GM10266 (cell line): ENCODE measurements around the gene SIDT2.

Experiments used
- DNase-seq: peaks from one replicate; pipeline ENCODE4 v3.0.0; 2012; ENCODE audit errors: extremely low spot score
- TF ChIP-seq, protein P1 (sequence below): IDR thresholded peaks from 2 replicates; pipeline ENCODE4 v1.5.1; 2012; ENCODE audit warnings: mild to moderate bottlenecking, low read depth; ENCODE audit not compliant: control insufficient read depth, insufficient read depth; ENCODE audit errors: missing control alignments

The SIDT2 gene

GRCh38 chr11:117219455-117219854 is 40.9 kb downstream of the SIDT2 start:
- DNase-seq: no peak
- TF ChIP-seq, protein P1, sequence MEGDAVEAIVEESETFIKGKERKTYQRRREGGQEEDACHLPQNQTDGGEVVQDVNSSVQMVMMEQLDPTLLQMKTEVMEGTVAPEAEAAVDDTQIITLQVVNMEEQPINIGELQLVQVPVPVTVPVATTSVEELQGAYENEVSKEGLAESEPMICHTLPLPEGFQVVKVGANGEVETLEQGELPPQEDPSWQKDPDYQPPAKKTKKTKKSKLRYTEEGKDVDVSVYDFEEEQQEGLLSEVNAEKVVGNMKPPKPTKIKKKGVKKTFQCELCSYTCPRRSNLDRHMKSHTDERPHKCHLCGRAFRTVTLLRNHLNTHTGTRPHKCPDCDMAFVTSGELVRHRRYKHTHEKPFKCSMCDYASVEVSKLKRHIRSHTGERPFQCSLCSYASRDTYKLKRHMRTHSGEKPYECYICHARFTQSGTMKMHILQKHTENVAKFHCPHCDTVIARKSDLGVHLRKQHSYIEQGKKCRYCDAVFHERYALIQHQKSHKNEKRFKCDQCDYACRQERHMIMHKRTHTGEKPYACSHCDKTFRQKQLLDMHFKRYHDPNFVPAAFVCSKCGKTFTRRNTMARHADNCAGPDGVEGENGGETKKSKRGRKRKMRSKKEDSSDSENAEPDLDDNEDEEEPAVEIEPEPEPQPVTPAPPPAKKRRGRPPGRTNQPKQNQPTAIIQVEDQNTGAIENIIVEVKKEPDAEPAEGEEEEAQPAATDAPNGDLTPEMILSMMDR: no peak

DNA sequence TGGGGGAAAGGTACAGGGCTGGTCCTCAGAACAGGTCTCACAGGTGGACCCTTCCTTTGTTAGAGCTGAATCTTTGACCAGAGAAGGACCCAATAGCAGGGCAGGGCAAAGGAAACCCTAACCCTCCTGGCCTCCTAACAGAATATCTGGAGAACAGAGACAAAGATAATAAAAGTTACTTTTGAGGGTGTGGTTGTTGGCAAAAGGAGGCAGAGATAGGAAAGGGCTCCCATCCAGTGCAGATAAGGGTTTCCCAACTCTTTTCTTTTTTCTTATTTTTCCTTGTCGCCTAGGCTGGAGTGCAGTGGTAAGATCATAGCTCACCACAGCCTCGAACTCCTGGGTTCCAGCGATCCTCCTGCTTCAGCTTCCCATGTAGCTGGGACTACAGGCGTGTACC is 41.5 kb downstream of the SIDT2 start:
- no peak for DNase-seq
- TF ChIP-seq, protein P1: no peak

DNA sequence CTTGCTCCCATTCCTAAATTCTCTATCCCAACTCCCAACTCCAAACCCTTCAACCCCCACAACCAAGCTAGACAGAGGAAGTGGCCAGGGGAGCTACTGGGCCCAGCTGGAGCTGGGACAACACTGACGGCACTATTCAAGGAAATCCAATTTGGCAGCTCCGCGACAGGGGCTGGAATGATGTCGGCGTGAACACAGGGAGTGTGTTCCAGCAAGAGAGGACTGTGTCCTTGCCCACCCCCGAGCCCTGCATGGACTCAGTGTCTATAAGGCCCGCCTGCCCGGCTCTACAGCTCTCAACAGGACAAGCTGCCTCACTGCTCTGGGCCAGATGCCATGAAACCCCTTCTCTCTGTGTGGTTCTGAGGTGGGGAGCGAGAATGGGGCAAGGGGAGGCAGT is 42.0 kb downstream of the SIDT2 start:
- DNase-seq: no peak
- TF ChIP-seq, protein P1: no peak

GRCh38 chr11:117220999-117221774 is 42.6 kb downstream of the SIDT2 start:
- no peak for DNase-seq
- TF ChIP-seq, protein P1: no peak

DNA sequence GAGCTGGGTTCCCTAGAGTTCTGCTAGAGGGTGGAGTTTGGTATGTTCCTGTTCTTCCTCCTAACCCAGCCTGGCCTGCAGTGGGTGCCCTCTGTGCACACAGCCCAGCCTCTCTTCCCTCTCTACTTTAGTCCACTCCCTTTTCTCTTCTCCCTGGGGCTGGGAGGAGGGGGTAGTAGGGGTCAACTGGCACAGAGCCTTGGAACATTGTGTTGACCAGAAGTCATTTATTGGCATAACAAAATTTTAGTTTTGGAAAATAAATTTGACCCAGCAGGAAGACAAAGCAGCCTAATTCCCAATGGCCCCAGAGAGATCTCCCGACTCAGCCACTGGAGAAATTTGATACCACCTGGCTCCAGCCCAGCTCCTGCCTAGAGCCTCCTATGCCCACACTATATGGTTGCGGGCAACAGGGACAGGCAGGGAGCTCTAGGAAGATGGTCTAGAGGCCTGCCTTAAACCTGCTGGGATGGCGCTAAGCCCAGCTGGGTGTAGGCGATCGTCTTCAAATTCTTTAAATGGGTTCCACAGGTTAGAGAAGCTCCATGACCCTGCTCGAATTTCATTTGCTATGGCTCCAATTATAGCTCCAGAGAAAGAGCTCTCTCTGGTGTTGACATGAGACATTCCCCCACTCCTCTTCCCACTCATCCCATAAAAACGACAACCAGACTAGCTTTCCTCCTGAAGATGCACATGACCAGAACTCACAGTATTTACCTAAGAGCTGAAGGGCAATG is 43.4 kb downstream of the SIDT2 start:
- TF ChIP-seq, protein P1: no peak
- no peak for DNase-seq

DNA sequence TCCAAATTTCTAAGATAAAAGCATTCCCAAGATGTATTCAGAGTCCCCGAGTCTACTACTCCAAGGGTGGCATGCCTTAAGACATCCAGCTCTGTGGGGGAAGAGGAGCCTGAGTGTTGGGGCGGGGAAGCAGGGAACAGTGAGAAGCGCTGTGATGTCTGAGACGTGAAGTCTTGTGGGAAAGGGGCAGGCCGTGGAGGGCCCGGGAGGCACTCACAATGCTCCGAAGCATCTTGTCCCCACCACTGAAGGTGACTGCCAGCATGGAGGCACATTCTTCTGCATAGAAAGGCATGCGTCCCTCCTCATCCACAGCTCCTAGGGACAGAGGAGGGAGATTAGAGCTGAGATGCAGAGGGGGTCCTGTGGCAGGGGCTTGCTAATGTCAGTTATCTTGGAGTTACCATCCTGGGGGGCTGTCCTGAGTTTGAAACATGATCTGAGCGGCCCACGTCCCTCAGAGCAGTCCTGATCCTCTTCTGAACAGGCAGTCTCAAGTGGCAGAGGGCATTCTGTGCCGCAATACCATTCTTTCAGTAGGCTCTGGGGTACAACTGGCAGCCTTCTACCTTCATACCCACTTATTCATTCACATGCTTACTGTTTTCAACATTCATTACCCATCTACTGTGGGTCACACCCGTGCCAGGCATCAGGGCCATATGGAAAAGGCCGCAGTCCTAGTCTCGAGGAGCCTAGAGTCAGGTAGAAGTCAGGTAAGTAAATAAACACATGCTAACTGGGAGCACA is 44.6 kb downstream of the SIDT2 start:
- TF ChIP-seq, protein P1: no peak
- DNase-seq: no peak
